Measurements from ENCODE around the gene KEAP1.
"Not testable (repeated sequence)": the region's sequence is repeated elsewhere in the genome, so short reads cannot be mapped to it uniquely, and the experiment has no call there.

KEAP1 gene

DNA sequence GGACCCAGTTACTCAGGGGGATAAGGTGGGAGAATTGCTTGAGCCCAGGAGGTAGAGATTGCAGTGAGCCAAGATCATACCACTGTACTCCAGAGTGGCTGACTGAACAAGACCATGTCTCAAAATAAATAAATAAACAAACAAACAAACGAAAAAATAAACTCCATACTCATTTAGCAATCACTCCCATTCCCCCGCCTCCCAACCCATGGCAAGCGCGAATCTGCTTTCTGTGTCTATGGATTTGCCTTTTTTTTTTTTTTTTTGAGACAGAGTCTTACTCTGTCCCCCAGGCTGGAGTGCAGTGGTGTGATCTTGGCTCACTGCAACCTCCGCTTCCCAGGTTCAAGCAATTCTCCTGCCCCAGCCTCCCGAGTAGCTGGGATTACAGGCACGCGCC is 23.7 kb upstream of the KEAP1 start:
- DNase-seq (ENCODE audit: low read depth, low spot score); H3K27ac ChIP-seq: not testable (repeated sequence)

DNA sequence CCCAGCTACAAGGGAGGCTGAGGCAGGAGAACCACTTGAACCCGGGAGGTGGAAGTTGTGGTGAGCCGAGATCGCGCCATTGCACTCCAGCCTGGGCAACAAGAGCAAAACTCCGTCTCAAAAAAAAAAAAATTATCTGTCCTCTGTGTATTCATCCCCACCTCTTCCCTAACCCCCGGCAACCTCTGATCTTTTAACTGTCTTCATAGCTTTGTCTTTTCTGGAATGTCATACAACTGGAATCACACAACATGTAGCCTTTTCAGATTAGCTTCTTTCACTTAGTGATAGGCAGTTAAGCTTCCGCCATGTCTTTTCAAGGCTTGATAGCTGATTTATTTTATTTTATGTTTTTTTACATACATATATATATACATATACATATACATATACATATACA is 22.5 kb upstream of the KEAP1 start:
- no peak for DNase-seq (ENCODE audit: low read depth, low spot score)
- no peak overlapping the region for H3K27ac ChIP-seq

DNA sequence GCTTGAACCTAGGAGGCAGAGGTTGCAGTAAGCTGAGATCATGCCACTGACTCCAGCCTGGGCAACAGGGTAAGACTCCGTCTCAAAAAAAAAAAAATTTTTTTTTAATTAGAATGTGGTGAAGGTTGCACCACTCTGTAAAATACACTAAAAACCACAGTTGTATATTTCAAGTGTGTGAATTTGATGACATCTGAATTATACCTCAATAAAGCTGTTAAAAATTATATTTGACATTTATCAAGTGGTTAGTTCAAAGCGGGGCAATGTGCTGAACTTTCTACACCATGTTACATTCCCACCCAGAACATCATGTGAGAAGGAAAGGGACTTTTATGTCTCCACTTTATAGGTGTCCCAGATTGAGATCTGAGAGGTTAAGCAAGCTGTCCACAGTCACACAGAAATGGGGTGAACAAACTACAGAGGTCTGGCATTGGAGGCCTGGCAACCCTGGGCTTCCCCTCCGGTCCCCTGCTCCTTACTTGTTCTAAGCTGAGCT is 20.0 kb upstream of the KEAP1 start:
- DNase-seq (ENCODE audit: low read depth, low spot score) = no peak
- H3K27ac ChIP-seq = no peak overlapping the region

DNA sequence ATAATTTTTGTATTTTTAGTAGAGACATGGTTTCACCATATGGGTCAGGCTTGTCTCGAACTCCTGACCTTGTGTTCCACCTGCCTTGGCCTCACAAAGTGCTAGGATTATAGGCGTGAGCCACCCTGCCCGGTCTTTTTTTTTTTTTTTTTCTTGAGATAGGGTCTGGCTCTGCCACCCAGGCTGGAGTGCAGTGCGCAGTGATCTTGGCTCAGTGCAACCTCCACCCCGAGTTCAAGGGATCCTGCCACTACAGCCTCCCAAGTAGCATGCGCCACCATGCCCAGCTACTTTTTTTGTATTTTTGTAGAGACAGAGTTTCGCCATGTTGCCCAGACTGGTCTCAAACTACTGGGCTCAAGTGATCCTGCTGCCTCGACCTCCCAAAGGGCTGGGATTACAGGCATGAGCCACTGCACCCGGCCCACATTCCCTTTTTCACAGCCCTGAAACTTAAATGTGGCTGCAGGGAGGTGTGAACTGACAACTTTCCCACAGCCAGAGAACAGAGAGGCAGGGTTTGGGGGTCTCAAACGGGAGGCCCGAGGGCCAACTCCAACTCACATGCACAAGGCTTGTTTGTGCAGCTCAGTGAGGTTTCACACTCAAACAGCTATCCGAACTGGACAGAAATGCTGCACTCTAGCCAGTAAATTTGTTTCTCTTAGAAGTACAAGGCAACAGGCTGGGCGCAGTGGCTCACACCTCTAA is 18.5 kb upstream of the KEAP1 start:
- DNase-seq (ENCODE audit: low read depth, low spot score) = no peak
- no peak overlapping the region for H3K27ac ChIP-seq

DNA sequence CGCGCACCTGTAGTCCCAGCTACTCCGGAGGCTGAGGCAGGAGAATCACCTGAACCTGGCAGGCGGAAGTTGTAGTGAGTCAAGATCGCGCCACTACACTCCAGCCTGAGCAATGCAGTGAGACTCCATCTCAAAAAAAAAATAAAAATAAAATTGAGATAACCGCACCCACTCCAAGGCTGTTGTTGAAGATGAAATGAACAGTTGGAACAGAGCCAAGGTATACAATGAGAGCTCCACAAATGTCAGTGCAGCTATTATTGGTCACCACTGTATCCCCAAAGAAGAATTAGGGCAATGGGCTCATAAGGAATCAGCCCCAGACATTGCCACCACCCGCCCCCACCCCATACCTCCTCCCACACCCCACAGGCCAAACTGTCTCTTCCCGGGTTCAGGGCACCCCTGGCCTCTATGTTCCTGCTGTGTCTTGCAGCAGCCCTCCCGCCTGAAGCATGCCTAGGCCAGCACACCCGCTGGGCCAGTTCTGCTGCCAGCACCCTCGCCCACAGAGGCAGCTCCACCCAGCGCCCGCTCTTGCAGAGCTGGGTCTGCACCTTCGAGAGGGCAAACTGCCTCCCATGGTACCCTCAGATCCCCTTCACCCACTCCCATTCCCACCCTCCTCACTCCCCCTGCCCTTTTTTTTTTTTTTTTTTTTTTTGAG is 17.6 kb upstream of the KEAP1 start:
- peak; percentile 66 for DNase-seq (ENCODE audit: low read depth, low spot score)
- H3K27ac ChIP-seq = peak overlapping the region; percentile 56

DNA sequence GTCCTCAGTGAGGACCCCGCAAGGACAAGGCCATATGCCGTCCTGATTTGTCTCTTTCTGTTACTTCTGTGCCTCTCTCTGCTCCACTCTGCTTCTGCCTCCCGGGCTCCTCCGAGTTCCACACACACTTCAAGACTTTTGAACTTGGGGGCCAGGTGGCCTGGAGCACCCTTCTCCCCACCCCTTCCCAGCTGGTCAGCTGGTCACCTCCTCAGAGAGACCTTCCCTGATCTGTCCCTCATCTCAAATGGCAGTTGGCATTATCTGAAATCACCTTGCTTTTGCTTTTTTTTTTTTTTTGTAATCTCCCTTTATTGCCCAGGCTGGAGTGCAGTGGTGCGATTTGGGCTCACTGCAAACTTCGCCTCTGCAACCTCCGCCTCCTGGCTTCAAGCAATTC is 16.3 kb upstream of the KEAP1 start:
- no peak overlapping the region for H3K27ac ChIP-seq
- no peak for DNase-seq (ENCODE audit: low read depth, low spot score)

DNA sequence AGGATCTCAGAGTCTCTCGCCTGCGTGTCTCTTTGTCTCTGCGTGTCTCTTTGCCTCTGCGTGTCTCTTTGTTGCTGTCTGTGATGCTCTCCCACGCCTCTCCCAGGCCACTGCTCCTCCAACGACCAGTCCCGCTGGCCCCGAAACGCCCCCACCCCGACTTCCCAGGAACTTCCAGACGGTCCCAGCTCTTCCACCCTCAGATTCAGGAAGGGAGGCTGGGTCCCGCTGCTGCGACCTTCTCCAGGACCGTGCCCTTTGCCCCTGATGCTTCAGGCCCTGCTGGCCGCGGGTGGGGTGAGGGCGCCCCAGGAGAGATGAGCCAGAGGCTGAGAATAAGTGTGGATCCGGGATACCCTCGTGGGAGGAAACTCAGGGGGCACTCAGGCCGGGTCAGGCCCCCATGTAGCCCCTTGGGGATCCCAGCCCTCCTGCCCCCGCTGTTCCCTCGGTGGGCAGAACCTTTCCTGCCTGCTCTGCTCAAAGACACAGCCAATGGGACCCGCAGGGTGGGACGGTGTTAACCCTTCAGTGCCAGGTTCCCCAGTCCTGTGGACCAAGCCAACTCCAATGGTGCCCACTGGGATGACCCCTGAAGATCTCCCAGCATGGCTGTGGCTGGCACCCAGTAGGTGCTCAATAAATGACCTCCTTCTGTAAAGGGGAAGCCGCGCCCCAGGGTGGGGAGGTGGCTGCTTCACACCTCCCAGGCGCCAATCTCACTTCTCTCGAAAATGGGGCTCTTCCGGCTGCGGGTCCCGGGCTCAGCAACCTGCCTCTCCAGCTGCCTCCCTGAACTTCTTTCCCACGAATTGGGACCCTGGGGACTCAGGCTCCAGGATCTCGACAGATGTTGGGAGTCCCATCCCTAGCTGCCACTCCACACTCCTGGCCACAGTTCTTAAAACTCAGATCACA is 15.5 kb upstream of the KEAP1 start:
- peak overlapping the region; percentile 46 for H3K27ac ChIP-seq
- no peak for DNase-seq (ENCODE audit: low read depth, low spot score)

DNA sequence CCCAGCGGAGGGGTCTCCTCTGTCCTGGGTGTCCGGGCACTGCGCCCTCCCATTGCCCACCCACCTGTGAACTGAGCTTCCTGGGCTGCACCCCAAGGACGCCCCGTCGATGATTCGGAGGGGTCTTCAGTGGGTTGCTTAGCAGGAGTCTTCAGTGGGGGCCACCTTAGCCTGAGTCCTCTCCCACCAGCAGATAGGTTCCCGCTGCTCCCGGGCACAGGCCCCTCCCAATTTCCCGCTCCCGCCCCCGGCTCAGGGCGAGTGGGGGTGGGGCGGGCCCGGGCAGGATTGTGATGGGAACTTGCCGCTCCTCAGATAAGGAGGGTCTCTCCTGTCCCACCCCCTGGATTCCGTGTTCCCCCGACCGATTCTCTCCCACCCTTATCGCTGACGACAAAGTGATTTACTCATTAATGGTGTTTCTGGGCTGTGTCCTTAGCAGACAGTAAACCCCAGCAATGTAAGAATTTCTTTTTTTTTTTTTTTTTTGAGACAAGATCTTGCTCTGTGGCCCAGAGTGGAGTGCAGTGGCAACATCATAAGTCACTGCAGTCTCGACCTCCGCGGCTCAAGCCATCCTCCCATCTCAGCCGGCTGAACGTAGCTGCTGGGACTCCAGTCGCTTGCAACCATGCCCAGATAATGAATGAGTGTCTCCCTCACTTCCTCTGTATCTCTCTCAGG is 14.7 kb upstream of the KEAP1 start:
- DNase-seq (ENCODE audit: low read depth, low spot score) = no peak

DNA sequence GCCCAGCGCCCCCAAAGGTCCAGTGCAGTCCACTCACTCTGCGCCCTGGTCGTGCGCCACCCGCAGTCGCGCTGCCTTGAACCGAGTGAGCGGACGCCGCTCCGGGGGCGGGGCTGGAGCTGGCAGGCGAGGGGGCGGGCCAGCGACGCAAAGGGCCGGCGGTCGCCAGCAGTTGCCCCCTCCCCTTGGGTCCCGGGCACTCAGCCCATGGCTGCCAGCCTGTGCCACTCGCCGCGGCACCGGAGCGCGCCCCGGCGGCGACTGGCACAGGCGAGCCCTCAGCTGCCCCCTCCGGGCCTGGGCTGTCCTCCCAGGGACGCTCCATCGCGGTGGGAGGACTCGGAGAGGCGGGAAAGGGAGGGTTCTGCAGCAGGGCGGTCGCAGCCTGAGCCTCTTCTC is 14.2 kb upstream of the KEAP1 start, which contains the start of gene S1PR5:
Gene S1PR5 (minus strand): TSS at position 87 of the 399 bp plus-strand sequence. CDS start 2,436 bp downstream, outside the sequence.
- no peak for DNase-seq (ENCODE audit: low read depth, low spot score)
- peak within 1 kb of the TSS; percentile 46 for H3K27ac ChIP-seq

More for the DNA sequence above, 14.7 kb upstream of the KEAP1 start:
- H3K27ac ChIP-seq = peak overlapping the region; percentile 46

DNA sequence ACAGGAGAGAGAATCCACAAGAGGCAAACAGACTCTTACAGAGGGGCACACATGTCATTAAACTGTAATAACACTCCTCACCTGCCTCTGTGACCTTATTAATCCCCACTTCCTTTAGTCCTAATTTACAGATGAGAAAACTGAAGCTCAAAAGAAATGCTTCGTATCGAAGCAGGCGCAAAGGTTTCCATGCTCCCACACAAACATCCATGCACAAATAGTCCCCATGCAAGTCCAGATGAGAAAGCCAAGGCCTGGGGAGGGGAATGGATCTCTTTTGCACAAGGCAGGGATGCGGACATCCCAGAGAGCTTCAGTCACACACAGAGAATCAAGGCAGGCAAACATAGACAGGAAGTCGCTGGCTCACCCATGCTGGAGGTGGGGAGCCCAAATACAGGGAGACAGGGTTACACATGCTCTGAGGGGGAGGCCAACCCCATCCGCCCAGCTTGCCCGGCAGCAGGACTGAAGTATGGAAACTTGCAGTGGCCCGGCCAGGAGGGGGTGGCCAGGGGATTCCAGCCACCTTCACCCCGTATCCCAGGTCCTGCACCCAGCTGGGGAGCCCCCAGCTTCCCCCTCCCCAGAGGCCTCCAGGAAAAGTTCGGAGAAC is 13.6 kb upstream of the KEAP1 start:
- H3K27ac ChIP-seq = peak overlapping the region; percentile 46
- no peak for DNase-seq (ENCODE audit: low read depth, low spot score)

DNA sequence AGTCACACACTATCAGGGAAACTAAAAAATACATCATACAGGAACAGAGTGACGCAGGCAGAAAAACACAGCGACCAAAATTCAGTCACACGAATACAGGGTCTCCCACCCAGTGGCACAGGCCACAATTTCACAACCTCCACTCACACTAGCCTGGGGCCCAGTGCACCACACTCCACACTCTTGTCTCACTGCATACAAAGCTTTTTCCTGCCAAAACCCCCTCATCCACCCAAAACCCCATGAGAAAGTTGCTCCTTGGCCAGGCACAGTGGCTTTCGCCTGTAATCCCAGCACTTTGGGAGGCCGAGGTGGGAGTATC is 12.9 kb upstream of the KEAP1 start:
- no peak for DNase-seq (ENCODE audit: low read depth, low spot score)
- H3K27ac ChIP-seq = peak overlapping the region; percentile 46

DNA sequence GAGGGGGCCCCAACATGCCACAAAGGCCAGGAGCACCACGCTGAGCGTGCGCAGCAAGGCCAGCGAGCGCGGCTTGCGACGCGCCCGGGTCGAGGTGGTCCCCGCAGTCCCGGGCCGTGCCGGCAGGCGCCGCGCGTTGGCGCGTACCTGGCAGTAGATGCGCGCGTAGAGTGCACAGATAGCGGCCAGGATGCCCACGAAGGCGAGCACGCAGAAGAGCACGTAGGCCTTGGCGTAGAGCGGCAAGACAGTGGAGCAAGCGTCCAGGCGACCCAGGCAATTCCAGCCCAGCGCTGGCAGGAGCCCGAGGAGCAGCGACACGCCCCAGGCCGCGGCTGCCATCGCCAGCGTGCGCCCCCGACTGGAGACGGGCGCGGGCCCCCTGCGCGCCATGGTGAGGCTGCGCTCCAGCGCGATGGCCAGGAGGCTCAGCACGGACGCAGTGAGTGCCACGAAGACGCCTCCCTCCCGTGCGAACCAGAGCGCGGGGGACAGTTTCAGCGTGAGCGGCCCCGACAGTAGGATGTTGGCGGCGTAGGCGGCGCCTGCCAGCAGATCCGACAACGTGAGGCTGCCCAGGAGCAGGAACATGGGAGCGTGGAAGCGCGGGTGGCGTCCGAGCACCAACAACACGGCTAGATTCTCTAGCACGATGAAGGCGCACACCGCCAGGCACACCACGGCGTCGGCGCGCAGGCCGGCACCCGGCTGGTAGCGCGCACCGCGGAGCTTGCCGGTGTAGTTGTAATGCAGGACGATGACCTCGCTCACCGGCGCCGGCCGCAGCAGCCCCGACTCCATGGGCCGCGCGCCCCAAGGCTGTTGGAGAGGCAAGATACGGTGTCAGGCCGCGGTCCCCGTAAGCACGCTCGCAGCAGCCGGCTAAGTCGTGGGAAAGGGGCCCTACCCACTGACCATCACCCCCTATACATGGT is 11.3 kb upstream of the KEAP1 start:
- DNase-seq (ENCODE audit: low read depth, low spot score) = no peak
- H3K27ac ChIP-seq = no peak overlapping the region

DNA sequence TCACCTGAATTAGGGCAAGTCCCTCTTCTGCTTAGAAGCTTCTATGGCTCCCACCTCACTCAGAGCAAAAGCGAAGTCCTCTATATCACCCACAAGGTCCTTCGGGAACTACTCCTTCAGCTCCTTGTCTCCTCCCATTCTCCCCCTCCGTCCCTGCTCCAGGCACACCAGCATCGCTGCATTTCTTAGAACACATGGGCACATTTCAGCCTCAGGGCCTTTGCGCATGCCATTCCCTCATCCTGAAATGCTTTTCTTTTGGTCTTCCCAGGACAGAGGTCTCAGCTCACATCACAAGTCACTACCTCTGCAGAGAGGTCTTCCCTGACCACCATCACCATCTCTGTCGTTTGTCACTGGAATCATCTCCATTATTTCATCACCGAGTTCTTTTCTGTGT is 10.1 kb upstream of the KEAP1 start:
- H3K27ac ChIP-seq = no peak overlapping the region
- DNase-seq (ENCODE audit: low read depth, low spot score) = no peak

DNA sequence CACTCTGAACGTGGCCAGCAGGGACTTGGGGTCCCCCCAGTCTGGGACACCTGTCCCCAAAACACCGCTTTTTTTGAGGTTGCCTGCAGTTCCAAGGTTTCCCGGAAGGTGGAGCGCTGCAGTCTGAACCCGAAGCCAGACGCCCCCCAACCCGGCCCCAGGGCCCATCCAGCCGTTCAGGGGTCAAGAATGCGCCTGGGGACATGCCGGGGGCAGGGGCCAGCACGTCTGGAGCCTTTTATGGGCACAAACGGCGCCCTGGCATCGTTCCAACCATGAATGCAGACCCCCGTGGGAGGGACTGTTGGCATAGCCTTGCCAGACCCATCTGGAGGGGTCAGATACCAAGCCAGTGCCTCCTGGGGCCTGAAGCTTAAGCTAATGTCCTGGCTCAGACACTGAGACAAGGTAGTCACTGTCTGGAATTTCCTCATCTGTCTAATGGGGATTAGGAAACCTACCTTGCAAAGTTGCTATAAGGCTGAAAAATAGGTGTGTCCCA is 7.2 kb upstream of the KEAP1 start:
- peak; percentile 33 for DNase-seq (ENCODE audit: low read depth, low spot score)
- H3K27ac ChIP-seq = peak overlapping the region; percentile 57

DNA sequence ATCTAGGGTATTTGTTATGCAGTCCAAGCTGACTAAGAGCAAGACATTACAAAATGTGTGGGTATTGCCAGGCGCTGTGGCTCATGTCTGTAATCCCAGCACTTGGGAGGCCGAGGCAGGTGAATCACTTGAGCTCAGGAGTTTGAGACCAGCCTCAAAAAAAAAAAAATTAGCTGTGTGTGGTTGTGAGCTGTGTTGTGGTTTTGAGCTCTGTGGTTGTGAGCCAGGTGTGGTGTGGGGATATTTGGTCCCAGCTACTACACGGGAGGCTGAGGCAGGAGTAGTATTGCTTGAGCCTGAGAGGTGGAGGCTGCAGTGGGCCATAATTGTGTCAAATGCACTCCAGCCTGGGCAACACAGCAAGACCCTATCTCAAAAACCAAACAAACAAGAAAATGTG is 5.6 kb upstream of the KEAP1 start:
- DNase-seq (ENCODE audit: low read depth, low spot score) = no peak
- no peak overlapping the region for H3K27ac ChIP-seq

DNA sequence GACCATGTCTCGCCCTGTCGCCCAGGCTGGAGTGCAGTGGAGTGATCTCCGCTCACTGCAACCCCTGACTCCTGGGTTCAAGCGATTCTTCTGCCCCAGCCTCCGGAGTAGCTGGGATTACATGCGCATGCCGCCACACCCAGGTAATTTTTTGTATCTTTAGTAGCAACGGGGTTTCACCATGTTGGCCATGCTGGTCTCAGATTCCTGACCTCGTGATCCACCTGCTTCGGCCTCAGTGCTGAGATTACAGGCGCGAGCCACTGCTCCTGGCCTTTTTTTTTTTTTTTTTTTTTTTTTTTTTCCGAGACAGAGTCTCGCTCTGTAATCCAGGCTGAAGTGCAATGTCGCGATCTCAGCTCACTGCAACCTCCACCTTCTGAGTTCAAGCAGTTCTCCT is 4.9 kb upstream of the KEAP1 start:
- no peak overlapping the region for H3K27ac ChIP-seq
- no peak for DNase-seq (ENCODE audit: low read depth, low spot score)

DNA sequence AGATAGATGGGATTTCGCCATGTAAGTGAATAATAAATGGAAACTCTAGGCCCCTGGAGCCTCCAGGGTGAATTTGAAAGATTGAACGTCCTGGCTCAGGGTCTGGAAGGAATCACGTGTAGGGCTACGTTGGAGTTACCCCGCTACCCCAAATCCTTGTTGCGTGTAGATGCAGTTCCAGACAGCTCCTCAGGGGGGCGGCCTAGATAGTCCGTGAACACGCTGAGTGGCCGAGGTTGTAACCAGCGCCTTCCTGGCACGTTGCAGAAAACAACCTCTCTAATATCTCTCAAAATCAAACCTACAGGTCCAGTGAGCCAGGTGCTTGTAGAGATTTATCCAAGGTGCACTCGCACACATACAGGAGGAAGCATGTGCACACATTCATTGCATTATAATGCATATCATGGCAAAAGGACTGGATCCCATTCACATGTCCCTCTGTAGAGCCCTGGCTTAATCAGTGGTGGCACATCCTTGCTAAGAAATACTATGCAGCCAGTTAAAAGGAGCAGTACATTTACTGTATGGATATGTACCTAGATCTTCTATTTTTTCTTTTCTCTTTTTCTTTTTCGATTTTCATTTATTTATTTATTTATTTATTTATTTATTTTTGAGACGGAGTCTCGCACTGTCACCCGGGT is 2.5 kb upstream of the KEAP1 start:
- no peak overlapping the region for H3K27ac ChIP-seq
- no peak for DNase-seq (ENCODE audit: low read depth, low spot score)

DNA sequence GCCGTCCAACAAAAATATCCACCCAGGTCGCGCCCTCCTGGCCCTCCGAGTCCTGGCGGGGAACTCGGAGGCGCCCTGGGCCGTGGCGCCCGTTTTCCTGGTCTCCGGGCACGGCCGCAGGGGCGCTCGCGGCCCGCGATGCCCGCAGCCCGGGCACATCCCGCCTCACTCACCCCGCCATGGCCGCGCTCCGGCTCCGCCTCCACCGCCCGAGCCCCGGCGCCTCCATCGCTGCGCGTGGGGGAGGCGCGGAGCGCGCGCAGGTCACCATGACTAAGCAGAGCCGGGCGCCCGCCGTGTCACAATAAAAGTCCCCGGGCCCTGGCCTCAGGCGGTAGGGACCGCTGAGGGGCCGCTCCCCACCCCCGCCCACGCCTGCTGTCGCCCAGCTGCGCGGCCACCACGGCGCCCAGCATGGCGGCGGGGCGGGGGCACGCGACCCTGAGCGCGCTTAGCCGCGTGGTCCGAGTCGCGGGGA is 593 bp downstream of the KEAP1 start:
- peak overlapping the region; percentile 79 for H3K27ac ChIP-seq
- peak; percentile 44 for DNase-seq (ENCODE audit: low read depth, low spot score)
